GM03348 (cell line): ENCODE measurements around the gene CCDC34.

Experiments used
- DNase-seq: peaks from one replicate; pipeline ENCODE4 v3.0.0; 2012; ENCODE audit warnings: low spot score

The CCDC34 gene, protein sequence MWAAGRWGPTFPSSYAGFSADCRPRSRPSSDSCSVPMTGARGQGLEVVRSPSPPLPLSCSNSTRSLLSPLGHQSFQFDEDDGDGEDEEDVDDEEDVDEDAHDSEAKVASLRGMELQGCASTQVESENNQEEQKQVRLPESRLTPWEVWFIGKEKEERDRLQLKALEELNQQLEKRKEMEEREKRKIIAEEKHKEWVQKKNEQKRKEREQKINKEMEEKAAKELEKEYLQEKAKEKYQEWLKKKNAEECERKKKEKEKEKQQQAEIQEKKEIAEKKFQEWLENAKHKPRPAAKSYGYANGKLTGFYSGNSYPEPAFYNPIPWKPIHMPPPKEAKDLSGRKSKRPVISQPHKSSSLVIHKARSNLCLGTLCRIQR

DNA sequence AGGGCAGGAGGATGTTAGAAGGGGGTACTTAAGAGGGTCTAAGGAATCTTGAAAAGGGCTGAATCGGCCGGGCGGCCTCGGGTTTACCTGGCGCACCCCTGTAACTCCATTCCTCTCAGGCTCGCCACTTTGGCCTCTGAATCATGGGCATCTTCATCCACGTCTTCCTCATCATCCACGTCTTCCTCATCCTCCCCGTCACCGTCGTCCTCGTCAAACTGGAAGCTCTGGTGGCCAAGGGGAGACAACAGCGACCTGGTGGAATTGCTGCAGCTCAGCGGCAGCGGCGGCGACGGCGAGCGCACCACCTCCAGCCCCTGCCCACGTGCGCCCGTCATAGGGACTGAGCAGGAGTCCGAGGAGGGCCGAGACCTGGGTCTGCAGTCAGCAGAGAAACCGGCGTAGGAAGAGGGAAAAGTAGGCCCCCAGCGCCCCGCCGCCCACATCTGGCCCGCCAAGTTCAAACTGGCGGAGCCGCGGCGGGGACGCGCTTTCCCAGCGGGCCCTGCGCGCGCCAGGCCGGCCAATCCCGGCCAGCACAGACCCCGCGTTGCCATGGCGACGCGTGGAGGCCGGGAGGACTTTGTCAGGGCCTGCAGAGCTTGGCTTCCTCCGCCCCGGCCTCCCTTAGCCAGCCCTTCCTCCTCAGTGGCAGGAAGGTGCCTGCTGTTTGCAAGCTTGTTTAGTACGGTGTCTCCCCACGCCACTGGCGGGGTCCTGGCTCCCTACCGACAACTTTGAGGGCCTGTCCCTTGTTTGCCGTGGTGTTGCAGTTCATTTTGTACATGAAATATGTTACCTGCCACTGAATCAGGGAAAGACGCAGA, at the start of gene CCDC34:
Gene CCDC34, minus strand, starts transcription at position 467 of the 827 bp plus-strand sequence. Its CDS starts 21 bp downstream, at position 446.
- DNase-seq: peak; percentile 99

DNA sequence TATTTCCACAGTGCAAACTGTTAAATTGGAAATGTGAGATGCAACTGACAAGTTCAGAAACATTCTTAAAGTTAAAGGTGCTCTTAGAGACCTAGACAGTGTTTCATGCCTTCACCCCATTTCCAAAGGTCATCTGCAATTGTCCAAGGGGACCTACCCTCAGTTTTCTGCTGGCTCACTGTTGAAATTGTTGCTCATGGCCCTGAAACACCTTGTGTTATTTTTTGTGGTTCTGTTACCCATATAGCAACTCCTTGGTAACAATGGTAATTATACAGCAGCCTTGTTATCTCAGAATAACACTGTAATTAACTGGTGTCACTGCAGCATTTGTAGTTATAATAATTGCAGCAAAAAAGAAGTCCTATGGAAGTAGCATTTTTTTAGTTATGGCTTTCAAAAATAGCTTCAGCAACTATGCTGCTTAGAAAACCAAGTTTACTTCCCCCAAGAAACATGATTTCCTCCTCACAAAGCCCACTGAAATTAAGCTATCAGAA, 49.2 kb upstream of the CCDC34 start:
- DNase-seq: no peak

DNA sequence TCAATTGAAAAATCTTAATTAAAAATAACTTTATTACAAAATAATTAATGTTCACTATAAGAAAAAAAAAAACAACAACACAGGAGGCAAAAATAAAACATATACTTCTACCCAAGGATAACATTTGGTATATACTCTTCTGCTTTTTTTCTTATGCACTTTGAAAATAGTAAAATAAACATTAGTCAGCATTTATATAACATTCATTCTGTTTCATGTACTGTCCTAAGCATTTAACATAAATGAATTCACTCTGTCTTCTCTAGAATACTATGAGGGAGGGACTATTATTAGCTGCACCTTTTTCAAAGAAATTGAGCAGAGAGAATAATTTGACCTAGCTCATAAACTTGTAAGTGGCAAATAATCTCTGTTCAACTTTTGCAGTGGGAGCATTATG, 48.3 kb upstream of the CCDC34 start:
- no peak for DNase-seq

DNA sequence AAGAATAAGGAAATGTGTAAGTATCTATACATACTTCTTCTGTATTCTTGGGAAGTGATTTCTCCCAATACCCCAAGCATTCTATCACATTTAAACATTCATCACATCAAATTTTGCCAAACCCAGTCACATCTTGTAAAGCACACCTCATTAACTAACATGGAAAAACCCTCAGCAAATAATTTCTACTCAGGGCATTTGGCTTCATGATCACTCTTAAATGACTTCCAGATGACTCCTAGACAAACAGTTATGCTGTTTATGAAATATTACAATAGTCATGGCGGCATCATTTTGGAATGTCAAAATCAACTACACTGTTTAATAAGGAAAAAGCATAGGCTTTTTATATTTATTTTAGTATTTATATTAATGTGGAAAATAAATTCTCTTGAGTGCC, 47.3 kb upstream of the CCDC34 start:
- peak; percentile 35 for DNase-seq

DNA sequence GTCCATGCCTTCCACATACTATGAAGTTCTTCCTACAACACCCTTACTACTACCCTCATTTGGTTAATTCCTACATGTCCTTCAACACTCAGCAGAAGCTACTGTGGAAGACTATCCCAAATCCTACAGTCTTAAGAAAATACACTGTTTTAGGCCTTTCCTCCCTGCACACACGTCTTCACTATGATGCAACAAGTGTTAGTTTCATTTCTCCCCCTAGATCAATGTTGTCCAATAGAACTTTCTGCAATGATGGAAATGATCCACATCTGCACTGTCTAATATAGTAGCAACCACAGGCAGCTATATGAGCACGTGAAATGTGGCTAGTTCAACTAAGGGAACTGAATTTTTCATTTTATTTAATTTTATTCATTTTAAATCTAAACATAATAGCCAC, 46.7 kb upstream of the CCDC34 start:
- no peak for DNase-seq

DNA sequence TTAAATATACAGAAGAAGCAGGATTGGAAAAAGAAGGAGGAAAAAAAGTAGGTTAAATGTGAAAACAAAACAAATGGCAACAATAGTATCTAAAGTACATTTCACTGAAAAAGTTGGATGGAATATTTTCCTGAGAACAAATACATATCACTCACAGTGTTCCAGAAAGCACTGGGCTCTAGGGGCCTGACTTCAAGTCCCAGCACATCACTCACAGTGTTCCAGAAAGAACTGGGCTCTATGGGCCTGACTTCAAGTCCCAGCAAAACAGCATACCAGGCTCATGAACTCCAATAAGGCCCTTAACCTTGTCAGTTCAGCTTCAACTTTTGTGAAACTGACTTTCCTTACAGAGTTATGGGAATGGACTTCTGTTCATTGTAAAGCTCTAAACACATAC, 46.0 kb upstream of the CCDC34 start:
- no peak for DNase-seq

DNA sequence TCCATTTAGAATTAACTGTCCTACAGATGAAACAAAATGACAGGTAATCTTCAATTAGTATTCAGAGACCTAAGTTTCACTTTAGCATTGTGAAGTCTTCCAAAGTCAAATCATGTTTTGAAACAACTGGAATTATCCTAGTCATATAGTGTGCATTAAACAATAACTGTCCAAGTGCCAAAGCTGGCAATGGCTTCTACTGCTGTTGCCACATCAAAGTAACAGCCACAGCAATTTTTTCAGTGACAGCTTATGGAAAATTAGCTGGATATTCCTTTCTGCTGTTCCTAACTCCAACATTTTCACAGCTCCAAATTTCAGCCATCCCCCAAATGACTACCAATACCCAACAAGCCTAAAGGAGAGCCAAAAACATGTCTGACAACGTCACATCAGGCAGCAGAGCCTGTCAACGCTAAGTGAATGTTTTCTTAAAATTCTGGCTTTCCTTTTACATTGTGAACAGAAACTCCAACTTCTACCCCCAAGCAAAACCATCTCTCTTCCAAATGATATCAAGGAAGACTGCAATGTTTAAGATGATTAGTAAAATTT, 45.3 kb upstream of the CCDC34 start:
- DNase-seq: no peak

DNA sequence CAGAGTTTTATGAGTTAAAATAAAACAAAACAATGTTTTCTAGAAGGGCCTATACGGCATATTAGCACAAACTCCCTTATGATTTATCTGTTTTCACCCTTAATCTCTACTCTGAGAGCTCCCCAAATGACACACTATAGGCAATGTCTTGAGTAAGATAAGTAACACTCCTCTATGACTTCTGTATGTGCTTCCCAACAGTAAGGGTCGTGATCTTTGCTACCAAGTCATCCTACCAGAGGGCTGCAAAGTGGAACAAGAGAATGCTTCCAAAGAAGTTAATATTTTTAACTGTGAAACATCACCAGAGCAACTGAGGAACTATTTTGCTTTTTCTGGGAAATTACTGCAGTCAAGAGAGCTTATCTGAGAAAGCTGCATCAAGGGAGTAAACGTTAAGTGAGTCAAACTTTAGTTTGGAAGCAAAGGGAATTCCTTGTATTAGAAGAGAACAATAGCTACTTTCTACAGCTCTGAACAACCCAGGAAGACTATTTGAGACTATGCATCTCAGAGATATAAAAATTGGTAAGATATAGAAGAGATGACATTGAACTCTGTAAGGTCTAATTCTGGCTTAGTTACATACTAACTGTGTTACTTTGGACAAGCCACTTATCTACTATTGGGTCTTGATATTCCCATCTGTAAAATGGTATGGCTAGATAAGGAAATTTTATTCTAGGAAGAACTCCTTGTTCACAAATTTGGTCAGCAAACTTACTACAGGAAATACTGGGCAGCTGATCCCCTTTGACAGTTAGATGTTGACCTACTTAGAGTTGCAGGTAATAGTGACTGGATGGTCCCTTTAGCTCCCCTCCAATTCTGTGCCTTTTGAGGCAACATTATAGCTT, 43.7 kb upstream of the CCDC34 start:
- no peak for DNase-seq

DNA sequence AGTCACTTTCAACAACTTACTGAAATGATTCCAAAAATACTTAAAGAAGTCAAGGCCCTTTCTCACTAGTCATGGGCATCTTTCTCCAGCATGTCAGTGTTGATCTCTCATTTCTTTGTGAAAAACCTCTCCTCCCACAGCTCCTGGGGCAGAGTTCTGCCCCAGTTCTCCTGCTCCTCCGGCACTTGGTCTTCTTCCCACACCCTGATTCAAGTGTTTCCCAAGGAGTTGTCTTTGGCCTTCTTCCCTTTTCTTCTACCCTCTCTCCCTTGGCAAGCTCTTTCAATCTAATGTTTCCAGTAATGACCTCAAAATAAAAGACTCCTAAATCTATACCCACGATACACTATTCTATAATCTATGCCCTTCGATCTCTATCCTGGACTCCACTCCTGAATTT, 42.1 kb upstream of the CCDC34 start:
- no peak for DNase-seq

DNA sequence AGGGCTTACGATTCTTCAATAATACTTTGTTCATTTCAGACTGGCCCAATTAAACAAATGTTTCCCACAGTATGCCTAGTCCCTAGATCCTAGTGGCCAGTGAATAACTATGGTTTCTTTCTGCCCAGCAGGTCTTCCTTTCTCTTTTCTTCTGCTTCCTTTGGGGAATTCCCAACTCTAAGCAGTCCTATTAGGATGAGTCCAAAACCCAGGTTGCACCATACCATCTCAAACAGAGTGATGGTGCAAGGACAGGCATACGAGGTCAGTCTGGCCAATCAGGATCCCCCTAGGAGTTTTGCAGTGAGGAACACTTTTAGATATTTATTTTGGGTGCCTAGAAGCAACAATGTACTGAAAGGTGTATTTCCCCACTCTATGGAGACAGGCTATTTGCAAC, 41.4 kb upstream of the CCDC34 start:
- no peak for DNase-seq

DNA sequence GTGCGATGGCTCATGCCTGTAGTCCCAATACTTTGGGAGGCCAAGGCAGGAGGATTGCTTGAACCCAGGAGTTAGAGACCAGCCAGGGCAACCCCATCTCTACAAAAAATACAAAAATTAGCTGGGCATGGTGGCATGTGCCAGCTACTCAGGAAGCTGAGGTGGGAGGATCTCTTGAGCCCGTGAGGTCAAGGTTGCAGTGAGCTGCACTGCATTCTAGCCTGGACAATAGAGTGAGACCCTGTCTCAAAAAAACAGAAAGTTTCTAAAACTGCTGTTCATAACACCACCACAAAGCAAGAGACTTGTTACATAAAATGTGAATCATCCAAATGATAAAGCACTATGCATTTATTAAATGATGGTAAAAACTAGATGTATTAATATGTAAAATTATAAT, 40.2 kb upstream of the CCDC34 start:
- DNase-seq: no peak

DNA sequence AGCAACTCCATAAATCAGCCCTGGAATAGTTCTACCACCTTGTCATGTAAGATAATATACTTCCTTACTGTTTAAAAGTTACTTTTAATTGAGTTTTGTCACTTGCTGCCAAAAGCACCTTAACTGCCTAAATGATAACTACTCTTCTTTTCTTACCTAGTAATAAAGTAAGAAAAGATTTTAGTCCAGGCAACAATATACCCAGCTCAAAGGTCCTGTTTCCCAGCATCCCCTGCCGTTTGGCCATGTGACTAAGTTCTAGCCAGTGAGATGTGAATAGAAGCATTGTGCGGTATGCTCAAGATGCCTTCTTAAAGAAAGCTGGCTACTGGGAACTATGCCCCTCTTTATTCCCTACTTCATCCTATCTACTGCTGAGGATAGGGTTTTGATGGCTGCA, 39.4 kb upstream of the CCDC34 start:
- DNase-seq: no peak

DNA sequence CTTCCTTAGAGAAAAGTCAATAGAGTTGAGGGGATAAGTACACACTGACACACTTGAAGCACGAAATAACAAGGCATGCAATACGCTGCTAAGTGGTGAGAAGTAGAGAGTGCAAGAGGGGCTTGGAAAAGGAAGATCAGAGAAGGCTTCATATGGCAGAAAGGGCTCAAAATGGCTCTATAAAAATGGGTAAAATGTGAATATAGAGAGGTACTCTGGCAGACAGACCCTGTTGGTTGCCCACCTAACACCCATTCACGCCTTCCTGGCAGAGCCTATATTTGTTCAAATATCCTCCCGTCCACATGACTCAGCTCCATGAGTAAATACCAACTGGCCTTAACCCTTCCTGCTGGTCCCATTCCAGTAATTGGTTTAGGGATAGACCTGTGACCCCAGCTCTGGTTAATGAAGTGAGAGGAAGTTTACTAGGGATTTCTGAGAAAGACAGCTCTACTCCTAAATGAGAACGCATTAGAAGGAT, 38.9 kb upstream of the CCDC34 start:
- no peak for DNase-seq

DNA sequence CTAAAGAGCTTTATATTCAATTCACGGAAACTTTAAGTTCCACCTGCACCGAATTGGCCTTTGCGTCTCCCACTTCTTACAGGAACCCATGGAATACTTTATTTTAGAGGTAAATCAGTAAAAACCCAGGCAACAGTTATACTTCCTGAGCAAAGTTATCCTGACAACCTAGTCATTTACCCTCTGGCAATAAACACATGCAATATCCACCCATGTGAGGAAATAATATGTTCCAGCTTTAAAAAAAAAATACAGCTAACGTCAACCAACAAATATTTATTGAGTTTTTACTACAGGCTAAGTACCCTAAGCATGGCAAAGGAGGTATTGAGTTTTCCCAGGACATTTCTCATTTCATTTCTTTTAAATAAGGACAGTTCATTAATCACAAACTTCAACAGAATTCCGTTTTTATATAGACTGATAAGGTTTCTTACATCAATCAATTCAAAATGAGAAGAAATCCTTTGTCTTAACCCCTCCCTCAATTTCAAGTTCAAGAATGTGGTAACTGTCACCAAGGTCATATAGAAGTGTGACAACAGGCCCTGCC, 38.3 kb upstream of the CCDC34 start:
- DNase-seq: no peak

DNA sequence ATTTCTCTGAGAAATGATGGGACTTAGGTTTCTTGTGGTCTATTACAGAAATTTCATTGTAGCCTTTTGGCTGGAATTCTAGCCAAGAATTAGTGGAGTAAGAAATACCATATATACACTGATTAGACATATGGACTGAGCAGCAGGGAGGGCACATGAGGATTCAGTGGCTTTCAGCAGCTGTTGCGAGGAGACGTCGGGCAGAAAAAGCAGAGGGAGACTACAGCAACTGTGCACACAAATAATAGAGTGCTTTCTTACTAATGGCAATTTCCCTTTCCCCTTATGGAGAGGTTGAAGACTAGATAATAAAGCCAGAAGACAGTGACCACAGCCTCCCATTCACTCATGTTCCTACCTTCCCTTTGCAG, 35.4 kb upstream of the CCDC34 start:
- no peak for DNase-seq

DNA sequence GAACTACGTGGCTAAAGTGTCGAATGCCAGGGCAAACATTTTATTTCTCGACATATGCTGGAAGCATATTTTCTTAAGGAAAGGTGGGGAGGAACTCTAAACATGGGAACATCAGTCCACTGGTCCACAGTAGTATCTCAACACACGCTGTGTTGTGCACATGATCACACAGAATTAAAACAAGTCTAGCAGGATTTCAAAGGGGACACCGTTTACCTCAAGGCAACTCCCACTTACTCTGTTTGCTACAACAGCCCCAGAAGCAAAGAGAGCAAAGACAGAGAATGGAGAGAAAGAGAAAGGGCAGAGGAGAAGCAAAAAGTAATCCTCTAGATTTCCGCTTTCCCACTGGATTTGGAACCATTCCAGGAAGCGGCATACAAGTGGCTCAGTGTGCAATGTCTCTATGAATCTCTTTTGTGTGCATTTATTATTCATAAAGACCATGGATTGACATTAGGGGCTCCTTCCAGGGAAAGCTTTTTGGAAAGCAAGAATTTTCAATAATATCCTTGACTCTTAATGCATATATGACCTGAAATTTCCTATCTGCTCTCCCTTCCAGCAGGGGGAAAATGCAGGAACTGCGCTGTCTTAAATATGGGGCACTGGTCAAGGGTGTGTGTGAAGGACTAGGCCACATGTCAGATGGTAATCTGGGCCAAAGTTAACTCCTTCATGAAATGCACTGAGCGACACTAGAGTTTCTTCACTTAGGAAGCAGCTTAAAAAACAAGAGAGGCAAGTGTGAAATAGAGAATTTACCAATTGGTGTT, 34.8 kb upstream of the CCDC34 start:
- no peak for DNase-seq

DNA sequence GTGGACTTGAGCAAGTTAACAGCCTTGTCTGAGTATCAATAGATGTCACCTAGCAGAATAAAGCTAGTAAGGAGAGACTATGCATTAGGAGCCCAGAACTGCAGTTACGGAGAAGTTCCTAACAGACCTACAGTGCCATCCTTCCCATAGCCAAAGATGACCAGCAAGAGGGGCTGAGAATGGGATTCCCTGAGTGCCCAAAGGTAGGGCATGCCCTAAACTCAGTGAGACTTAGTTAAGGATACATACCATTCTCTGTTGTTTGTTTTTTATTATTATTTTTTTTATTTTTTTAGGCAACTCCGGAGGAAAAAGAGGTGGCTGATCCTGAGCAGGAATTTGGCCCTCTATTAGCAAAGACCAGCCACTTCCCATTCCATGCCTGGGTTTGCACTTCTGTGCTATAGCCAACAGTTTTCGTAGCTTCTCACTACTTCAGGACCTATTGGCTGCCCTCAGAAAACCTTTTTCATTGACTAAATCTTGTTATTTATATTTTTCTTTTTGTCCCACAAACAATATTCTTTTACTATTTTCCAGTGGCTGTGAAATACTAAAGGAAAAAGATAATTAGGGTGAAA, 33.3 kb upstream of the CCDC34 start:
- no peak for DNase-seq

DNA sequence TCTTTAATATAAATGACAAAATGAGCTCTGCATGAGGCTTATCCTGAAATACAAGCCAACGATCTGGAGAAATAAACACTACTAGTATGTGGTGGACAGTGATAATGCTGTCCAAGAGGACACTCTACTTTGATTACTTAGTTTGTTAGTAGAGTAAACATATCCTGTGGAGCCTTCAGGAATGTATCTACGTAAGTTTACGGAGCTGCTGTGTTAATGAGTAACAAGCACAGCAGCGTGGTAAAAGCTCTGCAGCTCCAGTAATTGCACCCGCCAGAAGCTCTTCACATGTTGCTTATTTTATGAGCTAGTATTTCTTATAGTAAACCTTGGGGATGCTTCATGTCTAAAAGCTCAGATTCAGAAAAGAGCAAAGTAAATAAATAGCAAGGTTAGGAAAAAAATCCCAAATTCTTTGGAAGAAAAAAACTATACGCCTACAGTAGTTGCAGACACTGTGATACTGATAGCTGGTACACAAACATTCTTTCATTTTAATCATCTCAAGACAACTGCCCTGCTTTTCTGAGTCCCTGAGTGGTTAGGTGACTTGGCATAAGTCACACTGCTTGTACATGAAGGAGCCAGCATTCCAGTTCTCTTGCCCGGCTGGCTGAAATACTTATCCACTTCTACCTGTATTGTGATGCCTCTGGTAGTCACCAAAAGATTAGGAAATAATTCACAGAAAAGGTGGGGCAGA, 32.7 kb upstream of the CCDC34 start:
- no peak for DNase-seq

DNA sequence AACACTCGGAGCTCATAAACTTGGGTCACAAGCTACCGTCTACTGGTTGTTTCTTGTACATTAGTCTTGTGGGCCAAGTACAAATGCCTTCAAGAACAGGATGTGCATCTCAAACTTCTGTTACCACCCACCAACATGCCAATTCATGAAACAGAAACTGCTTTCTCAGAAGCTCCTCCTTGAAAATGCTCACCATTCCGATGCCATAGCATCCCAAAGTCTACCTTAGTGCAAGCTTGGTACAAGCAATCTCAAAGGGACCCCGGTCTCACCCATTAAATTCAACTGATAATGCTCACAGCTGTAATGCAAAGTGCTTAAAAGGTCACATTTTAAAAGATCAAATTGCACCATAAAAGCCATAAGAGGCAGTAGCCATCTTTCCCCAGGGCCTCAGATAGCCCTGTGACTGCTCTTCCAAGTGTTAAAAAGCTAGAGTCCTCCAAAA, 31.8 kb upstream of the CCDC34 start:
- DNase-seq: no peak
